Peyer's patch (tissue), 4 donors: ENCODE measurements around the gene SPACA6. TPM values are rescaled to one million over a fixed set of nuclear protein-coding genes. Genes with fewer than 3 reads are reported as not detected.

Experiments
- DNase-seq, 3 donors: peaks; one replicate each; pipeline ENCODE4 v3.0.0-alpha.2; 2017 to 2019
- H3K27ac ChIP-seq, 4 donors: fragments of 200-600 bp; sonication (generic); one replicate each; pipeline ENCODE4 v1.5.1; 2016 to 2019
- H3K27me3 ChIP-seq, 2 donors: fragments of 200-600 bp; sonication (generic); one replicate each; pipeline ENCODE4 v1.5.1; 2019
- H3K36me3 ChIP-seq, 3 donors: fragments of 200-600 bp; sonication (generic); one replicate each; pipeline ENCODE4 v1.5.1; 2016 to 2019
- H3K4me1 ChIP-seq, 4 donors: fragments of 200-600 bp; sonication (generic); one replicate each; pipeline ENCODE4 v1.5.1; 2016 to 2019
- H3K4me3 ChIP-seq, 4 donors: fragments of 200-600 bp; sonication (generic); 1 replicate in 3 of 4; 2 replicates in 1 of 4; pipeline ENCODE4 v1.5.1; 2016 to 2019; ENCODE audit warnings: mild to moderate bottlenecking in 1 of 4
- H3K9me3 ChIP-seq, 4 donors: fragments of 200-600 bp; sonication (generic); one replicate each; pipeline ENCODE4 v1.5.1; 2016 to 2019; ENCODE audit warnings: mild to moderate bottlenecking in 1 of 4
- POLR2A ChIP-seq, 2 donors: fragments of 450-650 bp; IDR thresholded peaks; one replicate each; pipeline ENCODE4 v1.5.1; 2017; ENCODE audit warnings: antibody characterized with exemption in 2 of 2, mild to moderate bottlenecking in 2 of 2, moderate library complexity in 2 of 2
- total RNA-seq, 4 donors: library from RNA; depleted of rRNA; stranded (reverse); fragments of >200 nt; gene quantifications; one replicate each; pipeline ENCODE4 v1.1.0, GENCODE V29; 2016
- TF ChIP-seq, protein P1 (sequence below), 6 experiments: fragments of 450-650 bp in 4 of 6; fragments of 200-600 bp in 2 of 6; sonication (generic) in 1 of 6; IDR thresholded peaks; one replicate each; pipeline ENCODE4 v1.5.1; 2017 to 2019; ENCODE audit warnings: antibody characterized with exemption in 6 of 6, mild to moderate bottlenecking in 3 of 6, moderate library complexity in 1 of 6

Gene SPACA6
- total RNA-seq, 4 donors from 2014 or later = 3.0 to 29.7 (median 11.6) TPM

- no peak for TF ChIP-seq POLR2A (IDR thresholded peaks at IDR 0.05)
- TF ChIP-seq, protein P1, sequence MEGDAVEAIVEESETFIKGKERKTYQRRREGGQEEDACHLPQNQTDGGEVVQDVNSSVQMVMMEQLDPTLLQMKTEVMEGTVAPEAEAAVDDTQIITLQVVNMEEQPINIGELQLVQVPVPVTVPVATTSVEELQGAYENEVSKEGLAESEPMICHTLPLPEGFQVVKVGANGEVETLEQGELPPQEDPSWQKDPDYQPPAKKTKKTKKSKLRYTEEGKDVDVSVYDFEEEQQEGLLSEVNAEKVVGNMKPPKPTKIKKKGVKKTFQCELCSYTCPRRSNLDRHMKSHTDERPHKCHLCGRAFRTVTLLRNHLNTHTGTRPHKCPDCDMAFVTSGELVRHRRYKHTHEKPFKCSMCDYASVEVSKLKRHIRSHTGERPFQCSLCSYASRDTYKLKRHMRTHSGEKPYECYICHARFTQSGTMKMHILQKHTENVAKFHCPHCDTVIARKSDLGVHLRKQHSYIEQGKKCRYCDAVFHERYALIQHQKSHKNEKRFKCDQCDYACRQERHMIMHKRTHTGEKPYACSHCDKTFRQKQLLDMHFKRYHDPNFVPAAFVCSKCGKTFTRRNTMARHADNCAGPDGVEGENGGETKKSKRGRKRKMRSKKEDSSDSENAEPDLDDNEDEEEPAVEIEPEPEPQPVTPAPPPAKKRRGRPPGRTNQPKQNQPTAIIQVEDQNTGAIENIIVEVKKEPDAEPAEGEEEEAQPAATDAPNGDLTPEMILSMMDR (IDR thresholded peaks at IDR 0.05) = no peak
- Histone ChIP-seq H3K4me3 (no peak overlapping the region), H3K4me1 (peaks cover 0 to 10% (median 2%) of the 10 kb centered on the region in 4 donors), H3K9me3 (no peaks in the 10 kb centered on the region), H3K27me3 (no peaks in the 10 kb centered on the region), H3K27ac (no peak overlapping the region), H3K36me3 (peaks cover 0 to 8% (median 0%) of the 10 kb centered on the region in 3 donors)
- DNase-seq = no peak
These were observed 16.4 kb downstream of the SPACA6 start for GRCh38 chr19:51709575-51709974.

DNA sequence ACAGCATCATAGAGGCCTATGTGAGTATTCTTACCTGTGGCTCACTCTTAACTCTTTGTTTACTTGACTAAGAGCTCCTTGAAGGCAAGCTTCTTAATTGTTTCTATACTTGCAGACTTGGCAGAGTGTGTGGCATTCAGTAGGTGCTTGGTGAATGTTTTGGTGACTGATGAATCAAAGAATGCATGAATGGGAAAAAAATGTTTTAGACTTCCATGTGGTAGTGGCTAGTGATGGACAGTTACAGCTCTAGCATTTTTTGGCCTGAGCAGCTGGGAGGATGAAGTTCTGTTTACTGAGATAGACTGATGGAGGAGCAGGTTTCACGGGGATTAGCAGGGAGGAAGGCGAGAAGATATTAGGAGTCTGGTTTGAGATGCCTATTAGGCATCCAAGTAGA is 17.0 kb downstream of the SPACA6 start:
- no peaks in the 10 kb centered on the region for H3K9me3 ChIP-seq
- peaks cover 0 to 8% (median 0%) of the 10 kb centered on the region in 3 donors for H3K36me3 ChIP-seq
- TF ChIP-seq, protein P1 (IDR thresholded peaks at IDR 0.05) = no peak
- no peak for TF ChIP-seq POLR2A (IDR thresholded peaks at IDR 0.05)
- H3K27ac ChIP-seq = no peak overlapping the region
- peaks cover 0 to 4% (median 0%) of the 10 kb centered on the region in 4 donors for H3K4me1 ChIP-seq
- H3K4me3 ChIP-seq = no peak overlapping the region
- H3K27me3 ChIP-seq = no peaks in the 10 kb centered on the region
- DNase-seq = no peak

DNA sequence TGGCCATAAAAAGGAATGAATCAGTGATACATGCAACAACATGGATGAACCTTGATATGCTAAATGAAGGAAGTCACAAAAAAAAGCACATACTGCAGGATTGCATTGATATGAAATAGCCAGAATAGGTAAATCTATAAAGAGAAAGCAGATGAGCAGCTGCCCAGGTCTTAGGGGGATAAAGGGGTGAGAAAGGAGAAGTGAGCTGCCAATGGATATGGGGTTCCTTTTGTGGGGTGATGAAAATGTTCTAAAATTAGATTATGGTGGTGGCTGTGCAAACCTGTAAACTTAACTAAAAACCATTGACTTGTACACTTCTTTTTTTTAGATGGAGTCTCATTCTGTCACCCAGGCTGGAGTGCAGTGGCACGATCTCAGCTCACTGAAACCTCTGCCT is 18.6 kb downstream of the SPACA6 start:
- no peak overlapping the region for H3K4me3 ChIP-seq
- H3K9me3 ChIP-seq = no peaks in the 10 kb centered on the region
- no peak overlapping the region for H3K27ac ChIP-seq
- TF ChIP-seq, protein P1 (IDR thresholded peaks at IDR 0.05) = no peak
- no peak for TF ChIP-seq POLR2A (IDR thresholded peaks at IDR 0.05)
- DNase-seq = no peak
- no peaks in the 10 kb centered on the region for H3K27me3 ChIP-seq
- no peaks in the 10 kb centered on the region for H3K4me1 ChIP-seq
- no peaks in the 10 kb centered on the region for H3K36me3 ChIP-seq

DNA sequence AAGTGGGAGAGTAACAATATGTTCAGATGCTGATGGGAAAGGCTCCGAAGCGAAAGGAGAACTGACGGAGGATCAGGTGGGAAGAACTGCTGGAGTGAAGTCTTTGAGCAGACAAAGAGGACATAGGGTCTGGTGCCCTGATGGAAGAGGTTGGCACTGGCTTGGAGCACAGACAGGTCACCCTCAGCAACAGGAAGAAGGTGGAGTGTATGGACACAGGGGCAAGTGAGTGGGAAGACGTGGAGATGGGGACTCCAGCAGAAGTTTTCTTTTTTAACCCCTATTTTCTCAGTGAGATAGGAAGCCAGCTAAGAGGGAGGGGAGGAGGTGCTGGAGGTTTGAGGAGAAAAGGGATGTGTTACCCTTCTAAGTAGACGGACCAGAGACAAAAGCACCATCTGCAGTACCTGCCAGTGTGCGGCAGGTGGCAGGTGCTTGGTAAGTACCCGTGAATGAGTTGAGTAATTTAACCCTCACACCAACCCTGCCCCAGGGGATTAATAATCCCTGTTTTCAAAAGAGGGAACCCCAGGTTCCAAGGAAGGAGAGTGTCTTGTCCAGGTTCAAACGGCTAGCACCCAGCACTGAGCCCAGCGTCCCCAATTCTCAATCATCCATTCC is 19.4 kb downstream of the SPACA6 start:
- Histone ChIP-seq H3K27me3 (no peaks in the 10 kb centered on the region), H3K9me3 (no peaks in the 10 kb centered on the region), H3K36me3 (no peaks in the 10 kb centered on the region), H3K27ac (no peak overlapping the region), H3K4me3 (no peak overlapping the region), H3K4me1 (no peaks in the 10 kb centered on the region)
- no peak for TF ChIP-seq POLR2A (IDR thresholded peaks at IDR 0.05)
- TF ChIP-seq, protein P1 (IDR thresholded peaks at IDR 0.05) = peak in 2 of 6 experiments; percentile 24 to 29
- no peak for DNase-seq

GRCh38 chr19:51713319-51714285 is 20.5 kb downstream of the SPACA6 start:
- Histone ChIP-seq H3K27me3 (no peaks in the 10 kb centered on the region), H3K4me3 (no peak overlapping the region), H3K27ac (no peak overlapping the region), H3K36me3 (no peaks in the 10 kb centered on the region), H3K9me3 (no peaks in the 10 kb centered on the region), H3K4me1 (no peaks in the 10 kb centered on the region)
- no peak for TF ChIP-seq POLR2A (IDR thresholded peaks at IDR 0.05)
- TF ChIP-seq, protein P1 (IDR thresholded peaks at IDR 0.05) = no peak
- no peak for DNase-seq
